Left lung (tissue), 10 donors: ENCODE results near the gene APOA1. TPM values are rescaled to one million over a fixed set of nuclear protein-coding genes. Genes with fewer than 3 reads are reported as not detected.
"Not testable (repeated sequence)": the region's sequence is repeated elsewhere in the genome, so short reads cannot be mapped to it uniquely, and the experiment has no call there.

Experiments
- ATAC-seq: fragments of 200-7000 bp; cut with Tn5 transposase; one replicate; pipeline ENCODE4 v1.9.1; 2020; ENCODE audit warnings: moderate library complexity
- DNase-seq, 4 donors: peaks; one replicate each; pipeline ENCODE4 v3.0.0-alpha.2; 2013 to 2020
- H3K27ac ChIP-seq, 2 donors: fragments of 200-600 bp; sonication (generic) in 1 of 2; one replicate each; pipeline versions ENCODE4 v1.5.0 to v1.8.0; 2020 to 2021
- H3K27me3 ChIP-seq, 2 donors: fragments of 200-600 bp; sonication (generic) in 1 of 2; one replicate each; pipeline versions ENCODE4 v1.5.0 to v1.8.0; 2020 to 2021
- H3K36me3 ChIP-seq, 2 donors: fragments of 200-600 bp; sonication (generic) in 1 of 2; one replicate each; pipeline versions ENCODE4 v1.5.0 to v1.8.0; 2020 to 2021
- H3K4me1 ChIP-seq, 2 donors: fragments of 200-600 bp; one replicate each; pipeline ENCODE4 v1.8.0; 2021
- H3K4me3 ChIP-seq, 2 donors: fragments of 200-600 bp; sonication (generic) in 1 of 2; one replicate each; pipeline versions ENCODE4 v1.5.0 to v1.8.0; 2020 to 2021; ENCODE audit warnings: mild to moderate bottlenecking in 1 of 2
- H3K9me3 ChIP-seq, 2 donors: fragments of 200-600 bp; sonication (generic) in 1 of 2; one replicate each; pipeline versions ENCODE4 v1.5.0 to v1.8.0; 2020 to 2021
- intact Hi-C, 2 donors: fragments of 100-400 bp; cut with DNase I; formaldehyde crosslinking; loops; one replicate each; pipeline versions ENCODE4 v1.11.2 to v1.14.2; 2022
- polyA plus RNA-seq, 6 donors: library from polyadenylated mRNA; unstranded; fragments of 120-200 nt; gene quantifications; one replicate each; pipeline ENCODE4 v1.2.1, GENCODE V29; 2013; ENCODE audit not compliant: insufficient read length in 6 of 6
- total RNA-seq, 2 donors: library from RNA; stranded (reverse); fragmentation: NEBNext Ultra II Directional; extraction: Animal tissue kit (Norgen Biotek cat#: 25700); gene quantifications; one replicate each; pipeline ENCODE4 v1.2.1, GENCODE V29; 2021
- TF ChIP-seq, protein P1 (sequence below), 2 donors: fragments of 200-600 bp; sonication (generic) in 1 of 2; IDR thresholded peaks; one replicate each; pipeline versions ENCODE4 v1.5.0 to v1.8.0; 2021; ENCODE audit warnings: antibody characterized with exemption in 2 of 2
- donor health status: DM: no; HTN: yes; CAD: no.
- donor health status: DM: no; HTN: no; CAD: no.

APOA1 gene
- total and polyA plus RNA-seq, 8 donors: 0.50 to 13.4 (median 4.7) TPM

DNA sequence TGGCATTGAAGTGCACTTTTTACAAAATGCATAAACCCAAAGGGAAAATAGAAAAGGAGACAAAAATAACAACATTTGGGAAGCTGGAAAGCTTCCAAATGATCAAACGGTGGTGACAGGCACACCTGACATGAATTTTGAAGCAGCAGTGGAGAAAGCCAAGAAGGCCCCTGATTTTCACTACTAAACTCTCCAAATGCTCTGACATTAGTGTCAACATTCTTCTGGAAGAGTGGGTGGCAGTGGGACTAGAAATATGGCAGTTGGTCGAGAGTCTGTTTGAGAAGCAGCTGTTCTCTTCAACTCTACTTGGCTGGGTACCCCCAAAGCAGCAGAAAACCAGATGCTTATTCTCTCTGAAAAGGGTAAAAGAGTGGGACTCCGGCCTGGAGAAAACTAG lies 33.4 kb downstream of the APOA1 start:
- ATAC-seq (no peak), DNase-seq (no peak)
- TF ChIP-seq, protein P1, sequence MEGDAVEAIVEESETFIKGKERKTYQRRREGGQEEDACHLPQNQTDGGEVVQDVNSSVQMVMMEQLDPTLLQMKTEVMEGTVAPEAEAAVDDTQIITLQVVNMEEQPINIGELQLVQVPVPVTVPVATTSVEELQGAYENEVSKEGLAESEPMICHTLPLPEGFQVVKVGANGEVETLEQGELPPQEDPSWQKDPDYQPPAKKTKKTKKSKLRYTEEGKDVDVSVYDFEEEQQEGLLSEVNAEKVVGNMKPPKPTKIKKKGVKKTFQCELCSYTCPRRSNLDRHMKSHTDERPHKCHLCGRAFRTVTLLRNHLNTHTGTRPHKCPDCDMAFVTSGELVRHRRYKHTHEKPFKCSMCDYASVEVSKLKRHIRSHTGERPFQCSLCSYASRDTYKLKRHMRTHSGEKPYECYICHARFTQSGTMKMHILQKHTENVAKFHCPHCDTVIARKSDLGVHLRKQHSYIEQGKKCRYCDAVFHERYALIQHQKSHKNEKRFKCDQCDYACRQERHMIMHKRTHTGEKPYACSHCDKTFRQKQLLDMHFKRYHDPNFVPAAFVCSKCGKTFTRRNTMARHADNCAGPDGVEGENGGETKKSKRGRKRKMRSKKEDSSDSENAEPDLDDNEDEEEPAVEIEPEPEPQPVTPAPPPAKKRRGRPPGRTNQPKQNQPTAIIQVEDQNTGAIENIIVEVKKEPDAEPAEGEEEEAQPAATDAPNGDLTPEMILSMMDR (IDR thresholded peaks at IDR 0.05): no peak
- no peaks in the 10 kb centered on the region for H3K36me3 ChIP-seq
- H3K9me3 ChIP-seq: no peaks in the 10 kb centered on the region
- no peaks in the 10 kb centered on the region for H3K4me1 ChIP-seq
- no peak overlapping the region for H3K4me3 ChIP-seq
- H3K27me3 ChIP-seq: no peaks in the 10 kb centered on the region
- H3K27ac ChIP-seq: no peak overlapping the region
- intact Hi-C loops: no loop called here

- ATAC-seq, DNase-seq, H3K27ac ChIP-seq, H3K27me3 ChIP-seq, intact Hi-C loops, H3K4me3 ChIP-seq, H3K9me3 ChIP-seq, H3K36me3 ChIP-seq, H3K4me1 ChIP-seq: not testable (repeated sequence)
These were observed 35.8 kb downstream of the APOA1 start for GRCh38 chr11:116801662-116802061.

DNA sequence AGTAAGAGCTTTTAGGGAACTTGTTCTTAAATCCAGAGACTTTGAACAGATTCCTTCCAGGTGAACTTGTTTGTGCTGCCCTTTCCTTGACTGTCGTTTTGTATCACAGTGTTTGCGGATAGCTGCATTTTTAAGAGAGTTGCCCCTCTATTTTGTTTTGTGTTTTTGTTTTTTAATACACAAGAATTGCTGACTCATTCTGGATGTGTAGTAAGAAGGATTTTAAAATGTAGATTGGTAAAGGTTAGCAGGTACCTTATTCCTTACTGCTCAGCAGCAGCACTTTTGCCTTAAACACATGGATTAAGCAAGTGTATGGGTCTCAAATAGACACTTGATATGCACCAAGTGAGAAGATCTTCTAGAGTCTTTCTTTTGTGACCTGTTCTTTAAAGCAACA lies 36.8 kb downstream of the APOA1 start:
- no peak for DNase-seq
- no peak for ATAC-seq
- TF ChIP-seq, protein P1 (IDR thresholded peaks at IDR 0.05): no peak
- Histone ChIP-seq H3K4me3 (no peak overlapping the region), H3K36me3 (no peaks in the 10 kb centered on the region), H3K27me3 (no peaks in the 10 kb centered on the region), H3K9me3 (no peaks in the 10 kb centered on the region), H3K27ac (no peak overlapping the region), H3K4me1 (no peaks in the 10 kb centered on the region)
- intact Hi-C loops: no loop called here

GRCh38 chr11:116798368-116798767 lies 39.1 kb downstream of the APOA1 start:
- intact Hi-C loops: no loop called here
- DNase-seq (no peak), ATAC-seq (no peak)
- no peak overlapping the region for H3K27ac ChIP-seq
- H3K9me3 ChIP-seq: no peaks in the 10 kb centered on the region
- H3K27me3 ChIP-seq: no peaks in the 10 kb centered on the region
- H3K4me3 ChIP-seq: no peak overlapping the region
- no peaks in the 10 kb centered on the region for H3K4me1 ChIP-seq
- TF ChIP-seq, protein P1 (IDR thresholded peaks at IDR 0.05): no peak
- no peaks in the 10 kb centered on the region for H3K36me3 ChIP-seq

GRCh38 chr11:116797816-116798215 lies 39.6 kb downstream of the APOA1 start:
- Histone ChIP-seq H3K9me3 (no peaks in the 10 kb centered on the region), H3K4me3 (no peak overlapping the region), H3K27me3 (no peaks in the 10 kb centered on the region), H3K27ac (no peak overlapping the region), H3K36me3 (no peaks in the 10 kb centered on the region), H3K4me1 (no peaks in the 10 kb centered on the region)
- ATAC-seq: no peak
- DNase-seq: no peak
- TF ChIP-seq, protein P1 (IDR thresholded peaks at IDR 0.05): no peak
- intact Hi-C loops: no loop called here

DNA sequence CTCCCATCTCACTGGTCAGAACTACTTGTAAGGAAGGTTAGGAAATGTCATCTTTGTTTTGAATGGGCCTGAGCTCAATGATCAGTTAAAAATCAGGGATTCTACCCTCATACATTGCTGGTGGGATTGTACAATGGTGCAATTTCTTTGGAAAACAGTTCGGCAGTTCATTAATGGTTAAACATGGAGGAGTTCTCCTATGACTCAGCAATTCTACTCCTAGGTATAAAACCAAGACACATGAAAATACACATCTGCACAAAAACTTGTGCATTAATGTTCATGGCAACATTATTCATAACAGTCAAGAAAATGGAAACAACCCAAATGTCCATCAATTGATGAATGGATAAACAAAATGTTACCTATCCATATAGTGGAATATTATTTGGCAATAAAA lies 40.9 kb downstream of the APOA1 start:
- Histone ChIP-seq H3K36me3 (no peaks in the 10 kb centered on the region), H3K27ac (no peak overlapping the region), H3K27me3 (no peaks in the 10 kb centered on the region), H3K4me1 (peaks cover 2 to 3% of the 10 kb centered on the region in 2 donors), H3K9me3 (no peaks in the 10 kb centered on the region), H3K4me3 (no peak overlapping the region)
- DNase-seq: no peak
- no peak for ATAC-seq
- TF ChIP-seq, protein P1 (IDR thresholded peaks at IDR 0.05): no peak
- intact Hi-C loops: no loop called here
